GM12801 (cell line): ENCODE results near the gene RELN.

Experiments used
- CTCF ChIP-seq: IDR thresholded peaks from one replicate; pipeline ENCODE4 v1.5.1; 2011; ENCODE audit warnings: control low read depth; ENCODE audit not compliant: insufficient read length; ENCODE audit errors: extremely low read depth

Gene RELN

GRCh38 chr7:103626776-103627175, 362.7 kb downstream of the RELN start:
- TF ChIP-seq CTCF = no peak

- TF ChIP-seq CTCF = no peak
Observed at GRCh38 chr7:103622274-103622673, 367.2 kb downstream of the RELN start.

- no peak for TF ChIP-seq CTCF
Observed at GRCh38 chr7:103613655-103614642, 375.5 kb downstream of the RELN start.

- no peak for TF ChIP-seq CTCF
Observed at GRCh38 chr7:103609778-103610177, 379.7 kb downstream of the RELN start.

- no peak for TF ChIP-seq CTCF
Observed at GRCh38 chr7:103605640-103606039, 383.8 kb downstream of the RELN start.

- no peak for TF ChIP-seq CTCF
Observed at GRCh38 chr7:103598326-103598905, 391.0 kb downstream of the RELN start.

GRCh38 chr7:103597606-103598005, 391.9 kb downstream of the RELN start:
- TF ChIP-seq CTCF = no peak
